A549 treated with GW870086 at 1 μM for 4 hours (cell line): Measurements from ENCODE around the gene CD200R1L. TPM values are rescaled to one million over a fixed set of nuclear protein-coding genes. Genes with fewer than 3 reads are reported as not detected.

ENCODE experiments used
- total RNA-seq: library from RNA; stranded (reverse); fragments of 200-300 nt; extraction: Qiagen RNA extraction; gene quantifications from 5 replicates; pipeline ENCODE4 v1.2.3, GENCODE V29; 2022; ENCODE audit warnings: low read depth

CD200R1L gene, protein sequence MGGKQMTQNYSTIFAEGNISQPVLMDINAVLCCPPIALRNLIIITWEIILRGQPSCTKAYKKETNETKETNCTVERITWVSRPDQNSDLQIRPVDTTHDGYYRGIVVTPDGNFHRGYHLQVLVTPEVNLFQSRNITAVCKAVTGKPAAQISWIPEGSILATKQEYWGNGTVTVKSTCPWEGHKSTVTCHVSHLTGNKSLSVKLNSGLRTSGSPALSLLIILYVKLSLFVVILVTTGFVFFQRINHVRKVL
- not detected in 5 replicates for total RNA-seq

DNA sequence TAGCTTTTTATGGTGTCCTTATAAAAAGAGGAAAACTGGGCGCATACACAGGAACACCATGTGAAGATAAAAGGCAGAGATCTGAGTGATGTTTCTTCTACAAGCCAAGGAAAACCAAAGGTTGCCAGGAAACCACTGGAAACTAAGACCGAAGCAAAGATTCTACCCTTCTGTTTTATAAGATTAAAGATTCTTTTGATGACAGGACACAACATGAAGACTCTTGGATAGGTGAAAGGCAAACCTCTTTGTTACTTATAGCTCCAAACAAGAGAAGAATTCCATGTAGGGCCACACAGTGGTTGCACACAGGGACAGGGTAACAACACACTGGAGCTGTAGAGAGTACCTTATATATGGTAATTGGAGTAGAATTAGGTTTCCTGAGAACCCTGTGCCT lies at the start of gene CD200R1L:
Gene CD200R1L, minus strand, starts transcription at position 101 of the 400 bp plus-strand sequence. CDS start 17,497 bp downstream, outside the sequence.

Other genes with a start within 250 kb of the CD200R1L start
- 41.8 to 63.0 TPM (median 60.6 TPM) in 5 replicates for gene CCDC80, start 205.7 kb downstream of the CD200R1L start, total RNA-seq
- gene CD200R1, start 128.2 kb upstream of the CD200R1L start, total RNA-seq = 0.06 to 0.09 TPM (median 0.08 TPM) in 4 of 5 replicates, not detected in the other
- gene GTPBP8, start 144.1 kb upstream of the CD200R1L start, total RNA-seq = 14.6 to 17.7 TPM (median 16.2 TPM) in 5 replicates